GM21447 (cell line): Measurements from ENCODE around the gene MBD3L2.
"Not testable (repeated sequence)": the region's sequence is repeated elsewhere in the genome, so short reads cannot be mapped to it uniquely, and the experiment has no call there.

ENCODE experiments used
- ATAC-seq: cut with Tn5 transposase; IDR thresholded peaks from one replicate; pipeline ENCODE4 v1.9.1; 2021; ENCODE audit not compliant: unreplicated experiment

The MBD3L2 gene

GRCh38 chr19:7049021-7049420 is at the start of gene MBD3L2:
TSS of gene MBD3L2 (plus strand) at chr19:7049321. CDS start at chr19:7049374, 53 bp downstream.
- ATAC-seq: not testable (repeated sequence)

GRCh38 chr19:6999933-7000332 is 49.2 kb upstream of the MBD3L2 start:
- ATAC-seq: no peak

DNA sequence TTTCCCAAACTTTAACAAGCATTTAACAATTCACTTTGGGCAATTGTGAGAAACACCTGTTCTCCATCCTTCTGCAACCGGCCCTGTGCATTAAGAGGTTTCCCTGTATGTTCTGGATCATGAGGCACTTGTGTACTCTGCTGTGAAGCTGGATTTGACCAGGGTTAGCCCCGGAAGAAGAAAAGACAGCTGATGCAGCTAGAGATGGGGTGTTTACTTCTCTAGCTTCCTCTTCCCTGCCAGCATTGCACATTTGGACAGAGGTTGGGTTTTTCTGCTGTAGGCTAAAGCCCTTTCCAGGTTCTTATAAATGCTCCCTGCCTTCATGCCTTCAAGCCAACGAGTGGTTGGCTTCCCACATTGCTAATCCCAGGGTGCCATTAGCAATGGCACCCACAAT is 48.8 kb upstream of the MBD3L2 start:
- no peak for ATAC-seq

GRCh38 chr19:7000816-7001215 is 48.3 kb upstream of the MBD3L2 start:
- no peak for ATAC-seq

- no peak for ATAC-seq
Measured at GRCh38 chr19:7004313-7004931, 44.7 kb upstream of the MBD3L2 start.

GRCh38 chr19:7006135-7006704 is 42.9 kb upstream of the MBD3L2 start:
- ATAC-seq: no peak

DNA sequence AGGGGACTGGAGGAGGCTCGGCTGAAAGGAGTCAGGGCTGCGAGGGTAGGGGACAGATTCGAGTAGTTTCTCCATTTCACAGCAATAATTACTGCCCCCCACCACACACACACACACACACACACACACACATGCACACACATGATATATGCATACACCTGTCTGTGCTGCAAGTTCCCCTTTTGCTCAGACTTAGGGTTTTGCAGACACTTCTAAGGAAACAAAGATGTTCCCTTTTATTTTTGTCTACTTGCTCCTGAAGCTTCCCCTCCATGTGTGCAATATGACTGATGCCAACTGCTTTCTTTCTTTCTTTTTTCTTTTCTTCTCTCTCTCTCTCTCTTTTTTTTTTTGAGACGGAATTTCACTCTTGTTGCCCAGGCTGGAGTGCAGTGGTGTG is 41.3 kb upstream of the MBD3L2 start:
- ATAC-seq: no peak

GRCh38 chr19:7010722-7011593 is 38.2 kb upstream of the MBD3L2 start:
- no peak for ATAC-seq

- no peak for ATAC-seq
Measured at GRCh38 chr19:7013678-7014077, 35.4 kb upstream of the MBD3L2 start.

DNA sequence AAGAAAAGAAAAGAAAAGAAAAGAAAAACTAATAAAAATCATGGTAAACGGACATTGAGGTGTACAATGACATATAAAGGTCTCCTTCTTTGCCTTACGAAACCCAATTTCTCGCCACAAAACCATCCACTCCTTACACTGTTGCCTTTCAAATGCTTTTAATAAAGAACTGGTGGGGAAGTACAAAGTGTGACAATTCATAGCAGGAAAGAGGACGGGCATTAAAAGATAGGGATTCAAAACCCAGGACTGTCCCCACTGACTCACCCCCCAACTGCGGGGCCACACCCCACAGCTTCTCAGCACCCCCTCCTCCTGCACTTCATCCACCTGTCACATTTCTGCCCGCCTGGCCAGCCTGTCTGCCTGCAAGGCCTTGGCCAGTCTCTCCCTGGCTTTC is 30.3 kb upstream of the MBD3L2 start:
- ATAC-seq: no peak

GRCh38 chr19:7021331-7021730 is 27.8 kb upstream of the MBD3L2 start, which contains the start of gene MBD3L2B:
TSS of gene MBD3L2B (minus strand) at chr19:7021431. CDS start at chr19:7021397, 34 bp downstream.
- ATAC-seq: not testable (repeated sequence)

- ATAC-seq: not testable (repeated sequence)
Measured at GRCh38 chr19:7028790-7029189, 20.3 kb upstream of the MBD3L2 start.

- not testable (repeated sequence) for ATAC-seq
Measured at GRCh38 chr19:7030278-7030677, 18.8 kb upstream of the MBD3L2 start, which contains the start of gene MBD3L5. TSS of gene MBD3L5 (plus strand) at chr19:7030578. CDS start at chr19:7030612, 34 bp downstream.

DNA sequence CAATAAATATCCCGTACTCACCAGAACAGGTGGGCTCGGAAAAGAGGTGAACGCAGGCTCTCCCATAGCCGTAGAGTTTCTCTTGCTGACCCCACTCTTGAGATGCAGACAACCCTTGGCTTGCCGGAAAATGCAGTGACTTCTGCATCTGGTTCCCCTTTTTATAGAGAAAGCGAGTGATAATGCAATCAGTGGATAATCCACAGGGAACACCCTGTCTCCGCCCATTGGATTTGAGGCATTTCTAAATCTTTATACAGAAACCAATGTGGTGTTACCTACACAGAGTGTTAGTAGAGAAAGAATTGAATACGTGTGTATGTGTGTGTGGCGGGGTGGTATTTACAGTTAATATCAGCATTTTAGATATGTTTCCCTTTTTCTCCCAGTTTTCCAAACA is 9.0 kb upstream of the MBD3L2 start, which contains the start of gene MBD3L4:
TSS of gene MBD3L4 (minus strand) at position 101 of the 400 bp plus-strand sequence. CDS start at position 66, 35 bp downstream.
- ATAC-seq: not testable (repeated sequence)

- not testable (repeated sequence) for ATAC-seq
Measured at GRCh38 chr19:7041563-7041962, 7.6 kb upstream of the MBD3L2 start.

GRCh38 chr19:7051421-7051820 is 2.3 kb downstream of the MBD3L2 start:
- not testable (repeated sequence) for ATAC-seq

DNA sequence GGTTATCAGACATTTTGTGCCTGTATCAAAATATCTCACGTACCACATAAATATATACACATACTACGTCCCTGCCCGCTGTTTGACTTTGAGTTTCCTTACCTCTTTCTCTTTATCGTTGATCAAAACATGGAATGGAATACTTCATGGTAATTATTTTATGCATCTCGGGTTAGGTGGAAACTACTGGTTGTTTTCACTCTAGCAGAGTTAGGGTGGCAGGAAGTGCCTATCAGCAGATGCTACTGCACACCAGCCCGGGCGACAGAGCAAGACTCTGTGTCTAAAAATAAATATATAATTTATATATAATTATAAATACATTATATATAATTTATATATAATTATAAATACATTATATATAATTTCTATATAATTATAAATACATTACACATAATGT is 3.8 kb downstream of the MBD3L2 start:
- ATAC-seq: not testable (repeated sequence)

GRCh38 chr19:7054635-7055368 is 5.7 kb downstream of the MBD3L2 start:
- not testable (repeated sequence) for ATAC-seq

GRCh38 chr19:7055679-7056078 is 6.6 kb downstream of the MBD3L2 start:
- ATAC-seq: not testable (repeated sequence)

DNA sequence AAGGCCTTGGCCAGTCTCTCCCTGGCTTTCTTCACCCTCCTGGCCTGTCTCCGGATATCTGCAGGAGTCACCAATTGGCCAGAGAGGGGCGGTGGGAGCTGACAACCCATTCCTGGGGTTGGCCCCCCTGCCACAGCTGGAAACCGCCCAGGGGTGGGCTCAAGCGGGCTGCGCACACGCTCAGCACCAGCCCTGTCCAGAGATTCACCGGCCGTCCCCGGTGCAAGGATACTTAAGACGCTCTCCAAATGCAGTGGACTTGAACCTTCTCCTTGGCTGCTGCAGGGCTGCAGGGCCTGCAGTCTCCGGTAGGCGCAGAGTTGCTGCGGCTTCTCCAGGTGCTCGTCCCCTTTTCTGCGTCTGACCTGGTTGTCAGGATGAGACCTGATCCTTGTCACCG is 7.2 kb downstream of the MBD3L2 start:
- not testable (repeated sequence) for ATAC-seq

GRCh38 chr19:7058576-7058975 is 9.5 kb downstream of the MBD3L2 start, which contains the start of gene MBD3L3:
TSS of gene MBD3L3 (minus strand) at chr19:7058676. CDS start at chr19:7058605, 71 bp downstream.
- ATAC-seq: not testable (repeated sequence)
